DND-41 (cell line): ENCODE measurements around the gene TYW5.

Experiments
- EZH2 ChIP-seq: IDR thresholded peaks from 3 replicates; pipeline ENCODE4 v1.6.1; 2012; ENCODE audit warnings: borderline replicate concordance, low read depth, mild to moderate bottlenecking, moderate library complexity, low read length, inconsistent platforms; ENCODE audit not compliant: severe bottlenecking
- TF ChIP-seq, protein P1 (sequence below): IDR thresholded peaks from 2 replicates; pipeline ENCODE4 v1.5.1; 2012; ENCODE audit warnings: borderline replicate concordance, low read length, moderate library complexity, mild to moderate bottlenecking; ENCODE audit not compliant: poor library complexity, severe bottlenecking; ENCODE audit errors: extremely low read depth

- TF ChIP-seq EZH2, result no peak
- TF ChIP-seq, protein P1, sequence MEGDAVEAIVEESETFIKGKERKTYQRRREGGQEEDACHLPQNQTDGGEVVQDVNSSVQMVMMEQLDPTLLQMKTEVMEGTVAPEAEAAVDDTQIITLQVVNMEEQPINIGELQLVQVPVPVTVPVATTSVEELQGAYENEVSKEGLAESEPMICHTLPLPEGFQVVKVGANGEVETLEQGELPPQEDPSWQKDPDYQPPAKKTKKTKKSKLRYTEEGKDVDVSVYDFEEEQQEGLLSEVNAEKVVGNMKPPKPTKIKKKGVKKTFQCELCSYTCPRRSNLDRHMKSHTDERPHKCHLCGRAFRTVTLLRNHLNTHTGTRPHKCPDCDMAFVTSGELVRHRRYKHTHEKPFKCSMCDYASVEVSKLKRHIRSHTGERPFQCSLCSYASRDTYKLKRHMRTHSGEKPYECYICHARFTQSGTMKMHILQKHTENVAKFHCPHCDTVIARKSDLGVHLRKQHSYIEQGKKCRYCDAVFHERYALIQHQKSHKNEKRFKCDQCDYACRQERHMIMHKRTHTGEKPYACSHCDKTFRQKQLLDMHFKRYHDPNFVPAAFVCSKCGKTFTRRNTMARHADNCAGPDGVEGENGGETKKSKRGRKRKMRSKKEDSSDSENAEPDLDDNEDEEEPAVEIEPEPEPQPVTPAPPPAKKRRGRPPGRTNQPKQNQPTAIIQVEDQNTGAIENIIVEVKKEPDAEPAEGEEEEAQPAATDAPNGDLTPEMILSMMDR, result no peak
These were observed 730 bp upstream of the TYW5 start for GRCh38 chr2:199956062-199956380.
